PC-9 (cell line): ENCODE measurements around the gene PROM1. TPM values are rescaled to one million over a fixed set of nuclear protein-coding genes. Genes with fewer than 3 reads are reported as not detected.

ENCODE experiments used
- BruUV-seq: library from RNA; stranded (reverse); fragments of 400-500 nt; replicated peaks from 2 replicates; lab custom pipeline; 2021; lab: Mats Ljungman, UMichigan
- CTCF ChIA-PET: fragments of 300-600 bp; sonication (Branson Sonifier 250); formaldehyde crosslinking; loops from one replicate; lab custom pipeline; 2022; ENCODE audit warnings: antibody characterized with exemption; lab: Charles Lee
- POLR2A ChIA-PET: fragments of 300-600 bp; sonication (Branson Sonifier 250); formaldehyde crosslinking; loops from one replicate; lab custom pipeline; 2022; ENCODE audit warnings: antibody characterized with exemption; ENCODE audit not compliant: unreplicated experiment; lab: Charles Lee
- DNase-seq, 2 experiments: peaks; one replicate each; pipeline versions ENCODE4 v3.0.0 to v3.0.0-alpha.2; 2015 to 2022; ENCODE audit warnings: mixed read lengths in 1 of 2
- H2AFZ ChIP-seq: fragments of 200-600 bp; sonication (generic); 2 replicates; pipeline ENCODE4 v1.8.1; 2017; ENCODE audit warnings: antibody characterized with exemption
- H3F3A ChIP-seq: fragments of 200-600 bp; sonication (generic); 2 replicates; pipeline ENCODE4 v1.8.1; 2017; ENCODE audit warnings: antibody characterized with exemption, mild to moderate bottlenecking, low read depth; ENCODE audit not compliant: insufficient read depth
- H3K27ac ChIP-seq: fragments of 200-600 bp; sonication (generic); 2 replicates; pipeline ENCODE4 v1.6.1; 2016; ENCODE audit warnings: mixed run types
- H3K27me3 ChIP-seq: fragments of 200-600 bp; sonication (generic); 2 replicates; pipeline ENCODE4 v1.6.1; 2016; ENCODE audit warnings: low read depth, mixed run types; ENCODE audit not compliant: insufficient read depth
- H3K36me3 ChIP-seq: fragments of 200-600 bp; sonication (generic); 2 replicates; pipeline ENCODE4 v1.6.1; 2016; ENCODE audit warnings: low read depth, mixed run types
- H3K4me1 ChIP-seq: fragments of 200-600 bp; sonication (generic); replicated peaks from 2 replicates; pipeline ENCODE4 v1.6.1; 2016; ENCODE audit warnings: mixed run types; ENCODE audit not compliant: insufficient read depth
- H3K4me2 ChIP-seq: fragments of 200-600 bp; sonication (generic); 2 replicates; pipeline ENCODE4 v1.6.1; 2017; ENCODE audit warnings: mixed run types
- H3K4me3 ChIP-seq: fragments of 200-600 bp; sonication (generic); 2 replicates; pipeline ENCODE4 v1.6.1; 2016; ENCODE audit warnings: mixed run types
- H3K79me2 ChIP-seq: fragments of 200-600 bp; sonication (generic); 2 replicates; pipeline ENCODE4 v1.6.1; 2017; ENCODE audit warnings: low read depth, mixed run types
- H3K9me2 ChIP-seq: fragments of 200-600 bp; sonication (generic); 2 replicates; pipeline ENCODE4 v1.8.1; 2017; ENCODE audit warnings: mild to moderate bottlenecking; ENCODE audit not compliant: insufficient read depth
- H3K9me3 ChIP-seq: fragments of 200-600 bp; sonication (generic); 2 replicates; pipeline ENCODE4 v1.8.1; 2016; ENCODE audit warnings: low read depth; ENCODE audit not compliant: insufficient read depth
- H4K20me1 ChIP-seq: fragments of 200-600 bp; sonication (generic); 2 replicates; pipeline ENCODE4 v1.8.1; 2017; ENCODE audit not compliant: insufficient read depth
- EZH2 ChIP-seq: fragments of 200-600 bp; sonication (generic); IDR thresholded peaks from 2 replicates; pipeline ENCODE4 v1.8.0; 2017; ENCODE audit warnings: antibody characterized with exemption, low read depth
- intact Hi-C: fragments of 100-400 bp; cut with micrococcal nuclease; formaldehyde crosslinking; loops from one replicate; pipeline ENCODE4 v1.10.0; 2022; ENCODE audit not compliant: unreplicated experiment
- total RNA-seq: library from RNA; stranded (reverse); gene quantifications from 2 replicates; pipeline ENCODE4 v1.2.3, GENCODE V29; 2021
- TF ChIP-seq, protein P1 (sequence below): fragments of 200-600 bp; sonication (generic); conservative IDR thresholded peaks from 2 replicates; pipeline ENCODE4 v1.6.1; 2017; ENCODE audit warnings: mixed run types, antibody characterized with exemption, mild to moderate bottlenecking, moderate library complexity

Gene PROM1
- total RNA-seq, 1 experiment from 2014 or later: not detected

DNA sequence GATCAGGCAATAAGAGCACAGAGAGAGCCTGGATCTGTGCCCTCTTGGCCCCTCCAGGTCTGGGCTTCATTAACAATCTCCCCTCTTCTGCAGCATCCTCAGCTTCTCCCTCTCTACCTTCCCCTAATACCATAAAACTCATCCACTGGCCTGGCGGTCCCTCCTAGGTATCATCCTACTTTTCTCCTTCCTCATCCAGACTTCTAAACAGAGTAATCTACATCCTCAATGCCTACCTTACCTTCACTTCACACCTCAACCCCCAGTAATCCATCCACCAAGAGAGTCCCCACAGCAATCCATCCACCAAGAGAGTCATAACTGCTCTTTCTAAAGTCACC lies 162.3 kb downstream of the PROM1 start:
- H3K79me2 ChIP-seq: no peaks in the 10 kb centered on the region
- TF ChIP-seq, protein P1, sequence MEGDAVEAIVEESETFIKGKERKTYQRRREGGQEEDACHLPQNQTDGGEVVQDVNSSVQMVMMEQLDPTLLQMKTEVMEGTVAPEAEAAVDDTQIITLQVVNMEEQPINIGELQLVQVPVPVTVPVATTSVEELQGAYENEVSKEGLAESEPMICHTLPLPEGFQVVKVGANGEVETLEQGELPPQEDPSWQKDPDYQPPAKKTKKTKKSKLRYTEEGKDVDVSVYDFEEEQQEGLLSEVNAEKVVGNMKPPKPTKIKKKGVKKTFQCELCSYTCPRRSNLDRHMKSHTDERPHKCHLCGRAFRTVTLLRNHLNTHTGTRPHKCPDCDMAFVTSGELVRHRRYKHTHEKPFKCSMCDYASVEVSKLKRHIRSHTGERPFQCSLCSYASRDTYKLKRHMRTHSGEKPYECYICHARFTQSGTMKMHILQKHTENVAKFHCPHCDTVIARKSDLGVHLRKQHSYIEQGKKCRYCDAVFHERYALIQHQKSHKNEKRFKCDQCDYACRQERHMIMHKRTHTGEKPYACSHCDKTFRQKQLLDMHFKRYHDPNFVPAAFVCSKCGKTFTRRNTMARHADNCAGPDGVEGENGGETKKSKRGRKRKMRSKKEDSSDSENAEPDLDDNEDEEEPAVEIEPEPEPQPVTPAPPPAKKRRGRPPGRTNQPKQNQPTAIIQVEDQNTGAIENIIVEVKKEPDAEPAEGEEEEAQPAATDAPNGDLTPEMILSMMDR: no peak
- TF ChIP-seq EZH2: no peak
- no peak overlapping the region for H3K4me3 ChIP-seq
- H2AFZ ChIP-seq: no peak overlapping the region
- peak overlapping the region; percentile 90 for H3K27ac ChIP-seq
- intact Hi-C loops: loop anchor here (1.0 kb wide), 2 partner anchors 15 to 27 kb away; no protein-coding TSS in a partner anchor
- peaks cover 19% of the 10 kb centered on the region for H3F3A ChIP-seq
- BruUV-seq: TSS peak; percentile 30
- H4K20me1 ChIP-seq: no peaks in the 10 kb centered on the region
- no peaks in the 10 kb centered on the region for H3K9me2 ChIP-seq
- peaks cover 47% of the 10 kb centered on the region for H3K4me1 ChIP-seq
- H3K4me2 ChIP-seq: peak overlapping the region; percentile 55
- no peak for DNase-seq
- no peaks in the 10 kb centered on the region for H3K36me3 ChIP-seq
- H3K9me3 ChIP-seq: no peaks in the 10 kb centered on the region
- ChIA-PET CTCF (no interaction called here), POLR2A (interaction anchor here (0.5 to 0.9 kb wide), 7 partner anchors 16 to 1895 kb away, joined by 3 to 12 read pairs (median 5); no protein-coding TSS in a partner anchor)
- H3K27me3 ChIP-seq: no peaks in the 10 kb centered on the region

DNA sequence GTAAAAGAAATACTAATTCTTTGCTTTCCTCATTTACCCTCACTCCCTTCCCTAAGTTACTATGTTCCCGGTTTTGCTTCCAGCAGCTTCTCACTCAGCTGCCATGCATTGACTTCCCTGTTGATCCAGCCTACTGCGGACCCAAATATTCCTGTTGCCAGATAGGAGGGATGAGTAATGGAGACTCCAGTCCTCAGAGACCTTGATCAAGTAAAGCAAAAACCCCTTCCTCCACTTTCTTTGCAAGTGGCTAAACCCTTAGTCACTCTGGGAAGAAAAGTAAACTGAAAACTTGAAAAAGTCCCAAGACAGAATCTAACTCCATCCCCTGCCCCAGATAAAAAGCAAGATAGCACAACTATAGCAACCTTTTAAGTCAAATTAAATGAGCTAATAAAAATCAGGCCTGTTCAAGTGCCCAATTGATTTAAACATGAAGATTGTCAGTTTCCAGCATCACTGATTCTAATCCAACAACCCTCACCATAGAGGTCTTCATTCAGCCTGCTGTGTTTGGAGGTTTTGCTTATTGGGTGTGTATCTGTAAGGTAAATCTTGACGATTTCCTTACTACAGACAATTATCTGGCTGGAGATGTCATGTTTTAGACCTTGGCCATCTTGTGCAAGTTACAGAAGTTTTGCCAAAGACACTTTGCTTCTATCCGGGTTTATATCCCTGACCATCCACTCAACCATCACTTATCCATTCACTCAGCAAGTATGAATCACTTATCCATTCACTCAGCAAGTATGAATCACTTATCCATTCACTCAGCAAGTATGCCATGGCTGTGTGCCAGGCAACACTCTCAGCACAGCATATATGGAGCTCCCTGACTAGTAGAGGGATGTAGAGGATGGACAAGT lies 162.9 kb downstream of the PROM1 start:
- TF ChIP-seq EZH2: no peak
- TF ChIP-seq, protein P1: no peak
- Histone ChIP-seq H3F3A (peaks cover 19% of the 10 kb centered on the region), H3K27ac (peak overlapping the region; percentile 90), H3K79me2 (no peaks in the 10 kb centered on the region), H4K20me1 (no peaks in the 10 kb centered on the region), H3K9me3 (peaks cover under 1% of the 10 kb centered on the region; the same call in 1 of the 2 replicates), H3K4me3 (no peak overlapping the region), H3K27me3 (no peaks in the 10 kb centered on the region), H3K4me2 (peak overlapping the region; percentile 55), H3K4me1 (peaks cover 47% of the 10 kb centered on the region), H3K36me3 (no peaks in the 10 kb centered on the region), H3K9me2 (no peaks in the 10 kb centered on the region), H2AFZ (no peak overlapping the region)
- peak; percentile 87 to 92 for DNase-seq
- ChIA-PET CTCF (no interaction called here), POLR2A (interaction anchor here (0.5 to 0.9 kb wide), 8 partner anchors 15 to 1896 kb away, joined by 3 to 12 read pairs (median 4); no protein-coding TSS in a partner anchor)
- intact Hi-C loops: loop anchor here (1.0 kb wide), 2 partner anchors 15 to 27 kb away; no protein-coding TSS in a partner anchor
- BruUV-seq: TSS peak; percentile 68

GRCh38 chr4:15918484-15919129 lies 165.2 kb downstream of the PROM1 start:
- Histone ChIP-seq H3K79me2 (no peaks in the 10 kb centered on the region), H3K36me3 (no peaks in the 10 kb centered on the region), H3K4me1 (peaks cover 63% of the 10 kb centered on the region), H4K20me1 (no peaks in the 10 kb centered on the region), H3K9me2 (no peaks in the 10 kb centered on the region), H3K27me3 (no peaks in the 10 kb centered on the region), H3K4me3 (no peak overlapping the region), H3F3A (peaks cover 35% of the 10 kb centered on the region), H3K9me3 (peaks cover 4% of the 10 kb centered on the region), H2AFZ (no peak overlapping the region), H3K27ac (peak overlapping the region; percentile 90), H3K4me2 (peak overlapping the region; percentile 17; the same call in 1 of the 2 replicates)
- no TSS peak for BruUV-seq
- POLR2A ChIA-PET: no interaction called here
- CTCF ChIA-PET: no interaction called here
- intact Hi-C loops: no loop called here
- TF ChIP-seq, protein P1: no peak
- no peak for TF ChIP-seq EZH2
- peak; percentile 61 to 68 for DNase-seq

Other genes with a start within 250 kb of the PROM1 start
- 11.1 and 30.8 TPM in 2 replicates for gene FGFBP1, start 145.3 kb downstream of the PROM1 start, total RNA-seq
- gene FGFBP2, start 120.8 kb downstream of the PROM1 start, total RNA-seq: not detected in 2 replicates
- 13.0 and 13.8 TPM in 2 replicates for gene TAPT1, start 142.4 kb upstream of the PROM1 start, total RNA-seq